Tibial nerve (tissue), 3 donors: Measurements from ENCODE around the gene B3GALT6.

Experiments
- POLR2A ChIP-seq, 2 donors: fragments of 450-650 bp; IDR thresholded peaks; one replicate each; pipeline ENCODE4 v1.6.1; 2017; ENCODE audit warnings: antibody characterized with exemption in 2 of 2, mild to moderate bottlenecking in 2 of 2, moderate library complexity in 2 of 2
- TF ChIP-seq, protein P1 (sequence below), 5 experiments: fragments of 200-600 bp in 3 of 5; fragments of 450-650 bp in 2 of 5; sonication (generic) in 3 of 5; IDR thresholded peaks; one replicate each; pipeline ENCODE4 v1.5.1; 2016 to 2019; ENCODE audit warnings: antibody characterized with exemption in 5 of 5, mild to moderate bottlenecking in 3 of 5, moderate library complexity in 2 of 5

DNA sequence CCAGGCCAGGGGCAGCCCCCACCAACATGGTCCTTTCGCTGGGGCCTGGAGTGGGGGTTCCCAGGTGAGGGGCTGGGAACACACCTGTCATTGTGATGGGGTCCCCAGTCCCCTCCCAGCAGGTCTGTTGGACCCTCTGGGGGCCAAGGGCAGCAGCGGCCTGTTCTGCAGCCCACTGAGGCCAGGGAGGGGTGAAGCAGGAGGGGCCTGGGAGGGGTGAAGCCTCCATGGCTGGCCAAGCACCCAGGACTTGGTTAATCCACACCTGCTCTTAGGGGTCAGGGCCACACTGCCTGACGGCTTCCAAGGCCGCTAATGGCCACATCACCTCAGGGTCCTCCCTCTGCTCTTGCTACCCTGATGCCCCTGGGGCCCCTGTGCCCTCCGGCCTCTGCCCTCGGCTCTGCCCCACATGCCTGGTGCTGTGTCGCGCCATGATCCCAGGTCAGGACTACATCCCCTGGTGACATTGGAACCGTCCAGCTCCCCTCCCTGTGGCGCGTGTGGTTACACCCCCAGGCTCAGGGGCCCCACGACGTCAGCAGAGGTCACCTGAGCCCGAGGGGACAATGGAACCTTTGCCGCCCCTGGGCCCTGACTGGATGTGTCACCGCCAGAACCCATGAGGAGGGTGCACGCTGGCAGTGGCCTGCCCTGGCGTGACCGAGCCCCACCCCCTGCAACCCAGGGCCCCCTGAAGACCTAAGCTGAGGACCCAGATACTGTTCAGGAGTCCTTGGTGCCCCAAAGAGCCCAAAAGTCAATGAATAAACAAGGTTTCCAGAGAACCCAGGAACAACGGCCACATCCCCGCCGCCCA is 32.7 kb upstream of the B3GALT6 start:
- TF ChIP-seq, protein P1, sequence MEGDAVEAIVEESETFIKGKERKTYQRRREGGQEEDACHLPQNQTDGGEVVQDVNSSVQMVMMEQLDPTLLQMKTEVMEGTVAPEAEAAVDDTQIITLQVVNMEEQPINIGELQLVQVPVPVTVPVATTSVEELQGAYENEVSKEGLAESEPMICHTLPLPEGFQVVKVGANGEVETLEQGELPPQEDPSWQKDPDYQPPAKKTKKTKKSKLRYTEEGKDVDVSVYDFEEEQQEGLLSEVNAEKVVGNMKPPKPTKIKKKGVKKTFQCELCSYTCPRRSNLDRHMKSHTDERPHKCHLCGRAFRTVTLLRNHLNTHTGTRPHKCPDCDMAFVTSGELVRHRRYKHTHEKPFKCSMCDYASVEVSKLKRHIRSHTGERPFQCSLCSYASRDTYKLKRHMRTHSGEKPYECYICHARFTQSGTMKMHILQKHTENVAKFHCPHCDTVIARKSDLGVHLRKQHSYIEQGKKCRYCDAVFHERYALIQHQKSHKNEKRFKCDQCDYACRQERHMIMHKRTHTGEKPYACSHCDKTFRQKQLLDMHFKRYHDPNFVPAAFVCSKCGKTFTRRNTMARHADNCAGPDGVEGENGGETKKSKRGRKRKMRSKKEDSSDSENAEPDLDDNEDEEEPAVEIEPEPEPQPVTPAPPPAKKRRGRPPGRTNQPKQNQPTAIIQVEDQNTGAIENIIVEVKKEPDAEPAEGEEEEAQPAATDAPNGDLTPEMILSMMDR (IDR thresholded peaks at IDR 0.05), result no peak
- TF ChIP-seq POLR2A (IDR thresholded peaks at IDR 0.05), result no peak
